ENCODE data around the gene SORCS2. TPM values are rescaled to one million over a fixed set of nuclear protein-coding genes. Genes with fewer than 3 reads are reported as not detected.

The SORCS2 gene
- total and polyA plus RNA-seq, 2 of the 13 experiments (the other 11 are each of a cell fraction or from before 2014, with no cell fraction given) = 0.82 to 1.0 TPM

- no peak for TF ChIP-seq MEIS1 (CRISPR knock-in tag; IDR thresholded peaks at IDR 0.05; ENCODE audit: borderline replicate concordance)
- TF ChIP-seq ZNF737 (CRISPR knock-in tag; IDR thresholded peaks at IDR 0.05; ENCODE audit: borderline replicate concordance) = no peak
- TF ChIP-seq CEBPB (IDR thresholded peaks at IDR 0.05; ENCODE audit: borderline replicate concordance, low read depth, low read length) = no peak
- TF ChIP-seq, protein P1, sequence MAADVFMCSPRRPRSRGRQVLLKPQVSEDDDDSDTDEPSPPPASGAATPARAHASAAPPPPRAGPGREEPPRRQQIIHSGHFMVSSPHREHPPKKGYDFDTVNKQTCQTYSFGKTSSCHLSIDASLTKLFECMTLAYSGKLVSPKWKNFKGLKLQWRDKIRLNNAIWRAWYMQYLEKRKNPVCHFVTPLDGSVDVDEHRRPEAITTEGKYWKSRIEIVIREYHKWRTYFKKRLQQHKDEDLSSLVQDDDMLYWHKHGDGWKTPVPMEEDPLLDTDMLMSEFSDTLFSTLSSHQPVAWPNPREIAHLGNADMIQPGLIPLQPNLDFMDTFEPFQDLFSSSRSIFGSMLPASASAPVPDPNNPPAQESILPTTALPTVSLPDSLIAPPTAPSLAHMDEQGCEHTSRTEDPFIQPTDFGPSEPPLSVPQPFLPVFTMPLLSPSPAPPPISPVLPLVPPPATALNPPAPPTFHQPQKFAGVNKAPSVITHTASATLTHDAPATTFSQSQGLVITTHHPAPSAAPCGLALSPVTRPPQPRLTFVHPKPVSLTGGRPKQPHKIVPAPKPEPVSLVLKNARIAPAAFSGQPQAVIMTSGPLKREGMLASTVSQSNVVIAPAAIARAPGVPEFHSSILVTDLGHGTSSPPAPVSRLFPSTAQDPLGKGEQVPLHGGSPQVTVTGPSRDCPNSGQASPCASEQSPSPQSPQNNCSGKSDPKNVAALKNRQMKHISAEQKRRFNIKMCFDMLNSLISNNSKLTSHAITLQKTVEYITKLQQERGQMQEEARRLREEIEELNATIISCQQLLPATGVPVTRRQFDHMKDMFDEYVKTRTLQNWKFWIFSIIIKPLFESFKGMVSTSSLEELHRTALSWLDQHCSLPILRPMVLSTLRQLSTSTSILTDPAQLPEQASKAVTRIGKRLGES (CRISPR knock-in tag; IDR thresholded peaks at IDR 0.05; ENCODE audit: borderline replicate concordance) = no peak
- TF ChIP-seq KDM6A (CRISPR knock-in tag; IDR thresholded peaks at IDR 0.05; ENCODE audit: low read depth) = no peak
- no peak for TF ChIP-seq ZNF317 (CRISPR knock-in tag; IDR thresholded peaks at IDR 0.05)
- TF ChIP-seq HOXA5 (CRISPR knock-in tag; IDR thresholded peaks at IDR 0.05) = no peak
- TF ChIP-seq IRF9 (CRISPR knock-in tag; IDR thresholded peaks at IDR 0.05; ENCODE audit: borderline replicate concordance) = no peak
- TF ChIP-seq MLX (CRISPR knock-in tag; IDR thresholded peaks at IDR 0.05) = no peak
- TF ChIP-seq IKZF1 (IDR thresholded peaks at IDR 0.05) = no peak
Observed at GRCh38 chr4:7148337-7148736, 44.0 kb upstream of the SORCS2 start (continued).
